Esophagus squamous epithelium (tissue), 4 donors: ENCODE measurements around the gene PTGDR.

Experiments used
- POLR2A ChIP-seq, 4 donors: fragments of 450-650 bp; IDR thresholded peaks; one replicate each; pipeline ENCODE4 v1.6.1; 2017; ENCODE audit warnings: antibody characterized with exemption in 4 of 4, mild to moderate bottlenecking in 4 of 4, moderate library complexity in 3 of 4
- TF ChIP-seq, protein P1 (sequence below), 6 experiments: fragments of 450-650 bp in 4 of 6; fragments of 200-600 bp in 2 of 6; sonication (generic) in 2 of 6; IDR thresholded peaks; one replicate each; pipeline ENCODE4 v1.5.1; 2016 to 2019; ENCODE audit warnings: antibody characterized with exemption in 6 of 6, mild to moderate bottlenecking in 4 of 6, moderate library complexity in 4 of 6

DNA sequence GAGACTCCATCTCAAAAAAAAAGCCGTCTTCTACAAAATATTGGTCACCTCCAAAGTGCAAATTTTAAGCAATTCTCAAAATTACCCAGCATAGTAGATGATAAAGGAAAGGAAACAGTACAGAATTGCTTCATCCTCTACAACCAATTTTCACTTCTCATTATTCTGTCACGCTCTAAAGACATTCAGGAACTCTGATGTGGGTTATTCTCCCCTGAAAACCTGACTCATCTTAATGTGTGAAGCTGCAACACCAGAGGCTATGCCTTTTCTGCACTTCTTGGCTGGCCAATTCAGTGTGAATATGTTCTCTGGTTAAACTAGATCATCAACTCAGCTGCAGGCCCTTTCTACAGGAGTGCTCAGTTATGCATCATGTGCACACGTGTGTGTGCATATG lies 57.6 kb downstream of the PTGDR start:
- no peak for TF ChIP-seq POLR2A (IDR thresholded peaks at IDR 0.05)
- TF ChIP-seq, protein P1, sequence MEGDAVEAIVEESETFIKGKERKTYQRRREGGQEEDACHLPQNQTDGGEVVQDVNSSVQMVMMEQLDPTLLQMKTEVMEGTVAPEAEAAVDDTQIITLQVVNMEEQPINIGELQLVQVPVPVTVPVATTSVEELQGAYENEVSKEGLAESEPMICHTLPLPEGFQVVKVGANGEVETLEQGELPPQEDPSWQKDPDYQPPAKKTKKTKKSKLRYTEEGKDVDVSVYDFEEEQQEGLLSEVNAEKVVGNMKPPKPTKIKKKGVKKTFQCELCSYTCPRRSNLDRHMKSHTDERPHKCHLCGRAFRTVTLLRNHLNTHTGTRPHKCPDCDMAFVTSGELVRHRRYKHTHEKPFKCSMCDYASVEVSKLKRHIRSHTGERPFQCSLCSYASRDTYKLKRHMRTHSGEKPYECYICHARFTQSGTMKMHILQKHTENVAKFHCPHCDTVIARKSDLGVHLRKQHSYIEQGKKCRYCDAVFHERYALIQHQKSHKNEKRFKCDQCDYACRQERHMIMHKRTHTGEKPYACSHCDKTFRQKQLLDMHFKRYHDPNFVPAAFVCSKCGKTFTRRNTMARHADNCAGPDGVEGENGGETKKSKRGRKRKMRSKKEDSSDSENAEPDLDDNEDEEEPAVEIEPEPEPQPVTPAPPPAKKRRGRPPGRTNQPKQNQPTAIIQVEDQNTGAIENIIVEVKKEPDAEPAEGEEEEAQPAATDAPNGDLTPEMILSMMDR (IDR thresholded peaks at IDR 0.05) = no peak
